Measurements from ENCODE around the gene SETDB2.

DNA sequence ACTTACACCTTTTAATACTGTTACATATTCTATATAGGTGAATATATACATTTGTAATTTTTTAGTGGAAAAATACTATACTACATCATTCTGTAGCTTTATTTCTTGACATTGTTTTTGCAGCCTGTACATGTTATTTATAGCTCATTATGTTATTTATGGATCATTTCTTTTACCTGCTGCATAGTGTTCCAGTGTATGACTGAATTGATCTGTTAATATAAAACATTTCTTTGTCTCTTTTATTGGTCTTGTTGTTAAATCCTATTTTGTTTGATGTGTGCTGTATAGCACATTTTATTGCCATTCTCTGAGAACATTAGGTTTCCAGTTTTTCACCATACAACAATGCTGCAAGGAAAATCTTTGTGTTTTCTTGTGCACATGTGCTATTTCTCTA is 2.4 kb downstream of the SETDB2 start:
- TF ChIP-seq, protein P1, sequence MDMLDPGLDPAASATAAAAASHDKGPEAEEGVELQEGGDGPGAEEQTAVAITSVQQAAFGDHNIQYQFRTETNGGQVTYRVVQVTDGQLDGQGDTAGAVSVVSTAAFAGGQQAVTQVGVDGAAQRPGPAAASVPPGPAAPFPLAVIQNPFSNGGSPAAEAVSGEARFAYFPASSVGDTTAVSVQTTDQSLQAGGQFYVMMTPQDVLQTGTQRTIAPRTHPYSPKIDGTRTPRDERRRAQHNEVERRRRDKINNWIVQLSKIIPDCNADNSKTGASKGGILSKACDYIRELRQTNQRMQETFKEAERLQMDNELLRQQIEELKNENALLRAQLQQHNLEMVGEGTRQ (CRISPR knock-in tag; IDR thresholded peaks at IDR 0.05), result no peak
- TF ChIP-seq, protein P2, sequence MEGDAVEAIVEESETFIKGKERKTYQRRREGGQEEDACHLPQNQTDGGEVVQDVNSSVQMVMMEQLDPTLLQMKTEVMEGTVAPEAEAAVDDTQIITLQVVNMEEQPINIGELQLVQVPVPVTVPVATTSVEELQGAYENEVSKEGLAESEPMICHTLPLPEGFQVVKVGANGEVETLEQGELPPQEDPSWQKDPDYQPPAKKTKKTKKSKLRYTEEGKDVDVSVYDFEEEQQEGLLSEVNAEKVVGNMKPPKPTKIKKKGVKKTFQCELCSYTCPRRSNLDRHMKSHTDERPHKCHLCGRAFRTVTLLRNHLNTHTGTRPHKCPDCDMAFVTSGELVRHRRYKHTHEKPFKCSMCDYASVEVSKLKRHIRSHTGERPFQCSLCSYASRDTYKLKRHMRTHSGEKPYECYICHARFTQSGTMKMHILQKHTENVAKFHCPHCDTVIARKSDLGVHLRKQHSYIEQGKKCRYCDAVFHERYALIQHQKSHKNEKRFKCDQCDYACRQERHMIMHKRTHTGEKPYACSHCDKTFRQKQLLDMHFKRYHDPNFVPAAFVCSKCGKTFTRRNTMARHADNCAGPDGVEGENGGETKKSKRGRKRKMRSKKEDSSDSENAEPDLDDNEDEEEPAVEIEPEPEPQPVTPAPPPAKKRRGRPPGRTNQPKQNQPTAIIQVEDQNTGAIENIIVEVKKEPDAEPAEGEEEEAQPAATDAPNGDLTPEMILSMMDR (IDR thresholded peaks at IDR 0.05), result no peak
- no peak for TF ChIP-seq ZNF232 (CRISPR knock-in tag; IDR thresholded peaks at IDR 0.05)
